Stimulated activated CD4-positive, alpha-beta T cell treated with anti-CD3 and anti-CD28 coated beads, Interleukin-15, amount 100 ng/mL, for 1 hour (primary cell): ENCODE results near the gene SEPTIN7.

ENCODE experiments used
- DNase-seq, 2 donors: peaks; one replicate each; pipeline ENCODE4 v3.0.0-alpha.2; 2020; ENCODE audit warnings: low read depth in 1 of 2, low spot score in 1 of 2

SEPTIN7 gene

DNA sequence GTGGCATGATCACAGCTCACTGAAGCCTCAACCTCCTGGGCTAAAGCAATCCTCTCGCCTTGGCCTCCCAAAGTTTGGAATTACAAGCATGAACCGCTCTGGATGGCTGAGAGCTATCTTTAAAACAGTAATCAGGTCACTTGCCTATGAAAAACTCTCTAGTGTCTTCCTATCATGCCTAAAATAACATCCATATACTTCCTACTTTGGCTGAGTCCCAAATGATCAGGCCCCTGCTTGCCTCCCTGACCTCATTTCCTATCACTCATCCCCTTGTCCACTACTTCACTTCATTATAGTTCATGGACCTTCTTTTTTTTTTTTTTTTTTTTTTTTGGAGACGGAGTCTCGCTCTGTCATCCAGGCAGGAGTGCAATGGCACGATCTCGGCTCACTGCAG lies 28.0 kb downstream of the SEPTIN7 start:
- DNase-seq, result no peak

DNA sequence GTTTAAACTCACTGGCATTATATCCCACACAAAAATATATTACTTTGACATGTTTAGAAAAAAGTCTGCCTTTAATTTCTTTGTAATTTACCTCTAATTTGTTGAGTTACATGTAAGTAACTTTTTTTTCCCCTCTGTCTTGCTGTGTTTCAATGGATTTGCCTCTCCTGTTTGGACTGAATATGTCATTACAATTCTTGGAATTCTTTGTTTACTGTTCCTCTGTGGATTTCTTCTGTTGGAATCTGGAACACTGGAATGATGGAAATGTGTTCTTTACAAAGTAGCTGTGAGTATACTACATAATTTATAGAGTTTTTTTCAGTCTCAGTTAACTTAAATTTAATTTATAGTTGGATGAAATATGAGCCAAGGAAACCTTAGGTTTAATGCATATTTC lies 30.4 kb downstream of the SEPTIN7 start:
- no peak for DNase-seq

DNA sequence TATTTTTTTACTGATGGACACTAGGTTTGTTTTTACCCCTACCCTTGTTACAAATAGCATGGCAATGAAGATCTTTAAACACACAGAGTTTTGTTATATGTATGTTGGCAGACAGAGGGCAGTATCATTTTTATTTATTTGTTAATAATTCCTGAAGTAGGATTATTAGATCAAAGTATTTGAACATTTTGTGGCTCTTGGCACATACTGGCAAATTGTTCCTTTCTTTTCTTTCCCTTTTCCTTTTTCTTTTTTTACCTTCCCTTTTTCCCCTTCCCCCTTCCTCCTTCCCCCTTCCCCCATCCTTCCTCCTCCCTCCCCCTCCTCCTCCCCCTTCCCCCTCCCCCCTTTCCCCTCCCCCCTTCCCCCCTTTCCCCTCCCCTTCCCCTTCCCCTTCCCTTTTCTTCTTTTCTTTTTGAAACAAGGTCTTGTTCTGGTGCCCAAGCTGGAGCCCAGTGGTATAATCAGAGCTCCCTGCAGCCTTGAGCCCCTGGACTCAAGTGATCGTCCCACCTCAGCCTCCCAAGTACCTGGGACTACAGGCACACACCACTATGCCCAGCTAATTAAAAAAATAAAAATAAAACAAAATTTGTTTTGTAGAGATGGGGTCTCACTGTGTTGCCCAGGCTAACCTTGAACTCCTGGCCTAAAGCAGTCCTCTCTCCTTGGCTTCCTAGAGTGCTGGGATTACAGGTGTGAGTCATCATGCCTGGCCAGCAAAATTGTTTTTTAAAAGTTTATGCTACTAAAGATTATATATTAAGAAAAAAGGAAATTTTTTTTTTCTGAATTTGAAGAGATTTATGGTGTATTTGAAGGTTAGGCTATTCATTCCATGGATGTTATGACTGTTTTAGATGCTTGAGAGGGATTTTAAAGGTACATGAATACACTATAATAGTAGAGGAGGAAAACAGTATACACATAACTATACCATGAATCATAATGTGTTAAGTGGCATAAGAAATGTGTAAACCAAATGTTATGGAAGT lies 39.3 kb downstream of the SEPTIN7 start:
- no peak for DNase-seq

DNA sequence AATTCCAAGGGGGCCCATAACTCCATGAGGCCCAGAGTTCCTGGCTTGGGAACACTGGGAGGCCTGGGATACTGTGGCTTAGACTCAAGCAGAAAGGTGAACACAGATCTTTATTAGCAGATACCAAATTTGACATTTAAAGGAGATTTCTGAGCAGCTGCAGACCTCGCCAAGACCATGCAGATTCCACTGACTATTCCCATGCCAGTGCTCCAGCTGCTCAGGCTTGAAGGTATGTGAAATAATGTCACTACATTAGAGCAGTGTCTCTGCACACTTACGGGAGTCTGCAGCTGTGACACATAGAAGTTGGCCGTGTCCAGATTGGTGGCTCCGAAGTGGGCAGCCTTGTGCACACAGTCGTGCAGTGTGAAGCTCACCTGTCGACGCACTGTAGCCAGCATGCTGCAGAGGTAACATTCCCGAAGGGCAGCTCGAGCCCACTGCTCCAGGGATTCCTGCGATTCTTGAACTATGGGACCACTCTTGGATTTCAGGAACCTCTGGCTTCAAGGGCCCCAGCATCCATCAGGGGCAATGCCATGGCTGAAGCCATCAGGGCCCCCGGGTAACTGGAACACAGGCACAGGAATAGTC lies 46.1 kb downstream of the SEPTIN7 start:
- DNase-seq, result no peak

DNA sequence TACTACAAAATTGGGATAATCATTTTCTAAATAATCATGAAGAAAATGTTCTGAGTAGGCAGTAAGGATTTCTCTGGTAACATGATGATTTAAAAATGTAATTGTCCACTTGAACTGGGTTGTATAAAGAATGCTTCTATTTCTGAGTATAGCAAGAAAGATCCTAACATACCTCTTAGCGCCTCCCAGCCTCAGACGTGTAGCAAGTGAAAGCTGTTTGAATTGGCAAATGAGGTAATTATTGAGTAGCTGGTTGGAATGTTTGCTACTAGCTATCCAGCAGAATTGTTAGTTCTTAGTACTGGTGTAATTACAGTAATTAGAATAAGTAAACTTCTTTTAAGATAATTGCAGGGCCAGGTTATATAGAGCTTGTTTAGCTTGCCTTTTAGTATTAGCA lies 47.9 kb downstream of the SEPTIN7 start:
- DNase-seq, result no peak

DNA sequence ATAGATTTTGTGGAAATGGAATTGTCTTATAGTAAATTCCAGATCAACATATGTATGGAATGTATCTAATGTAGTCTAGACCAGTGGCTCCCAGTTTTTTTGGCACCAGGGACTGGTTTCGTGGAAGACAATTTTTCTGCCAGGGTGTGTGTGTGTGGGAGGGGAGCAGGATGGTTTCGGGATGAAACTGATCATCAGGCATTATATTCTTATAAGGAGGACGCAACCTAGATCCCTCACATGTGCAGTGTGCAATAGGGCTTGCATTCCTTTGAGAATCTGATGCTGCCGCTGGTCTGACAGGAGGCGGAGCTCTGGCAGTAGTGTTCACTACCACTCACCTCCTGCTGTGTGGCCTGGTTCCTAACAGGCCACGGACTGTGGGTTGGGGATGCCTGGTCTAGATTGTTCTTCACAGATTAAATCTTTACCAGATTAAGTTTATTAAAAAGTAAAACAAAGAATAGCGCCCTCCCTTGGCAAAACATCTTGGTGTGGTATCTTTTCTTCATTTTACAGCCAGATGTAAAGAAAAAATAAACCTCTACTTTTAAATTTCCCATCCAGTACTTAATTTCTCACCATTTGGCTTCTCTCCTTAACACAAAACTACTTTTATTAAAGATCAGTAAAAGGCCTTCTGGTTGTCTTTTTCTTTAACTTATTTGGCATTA lies 48.4 kb downstream of the SEPTIN7 start:
- DNase-seq, result no peak

DNA sequence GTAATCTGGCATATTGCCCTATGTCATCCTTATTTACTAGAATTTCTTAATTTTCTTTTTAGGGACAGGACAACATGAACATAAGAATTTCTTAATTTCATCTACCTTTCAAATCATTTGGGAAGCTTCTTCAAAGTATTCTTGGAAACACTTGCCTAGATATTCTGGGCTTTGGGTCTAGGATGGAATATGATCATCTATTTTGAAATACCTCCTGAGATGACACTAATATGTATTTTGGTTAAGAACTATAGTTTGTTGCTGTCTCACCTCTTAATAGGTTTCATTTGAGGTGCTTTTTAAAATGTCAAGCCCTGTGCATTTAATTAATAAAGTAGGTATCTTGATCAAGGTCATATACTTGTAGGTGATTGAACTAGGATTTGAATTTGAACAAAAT lies 49.1 kb downstream of the SEPTIN7 start:
- DNase-seq, result no peak
